HepG2 (cell line): ENCODE results near the gene JADE2. TPM values are rescaled to one million over a fixed set of nuclear protein-coding genes. Genes with fewer than 3 reads are reported as not detected.

Experiments used
- AGO2 ChIP-seq: fragments of 200-400 bp; formaldehyde crosslinking; optimal IDR thresholded peaks from 2 replicates; pipeline ENCODE3; 2017; ENCODE audit warnings: mild to moderate bottlenecking, low read depth, low read length, moderate library complexity
- BCL6 ChIP-seq: IDR thresholded peaks from 2 replicates; pipeline ENCODE4 v1.6.1; 2016; ENCODE audit warnings: missing genetic modification reagents, missing compliant biosample characterization
- CSRNP2 ChIP-seq: sonication (generic); formaldehyde crosslinking; conservative IDR thresholded peaks from 2 replicates; pipeline ENCODE4 v1.8.0; 2022; ENCODE audit warnings: low read depth, missing genetic modification reagents
- FOXP1 ChIP-seq, 2 experiments: fragments of 450-650 bp in 1 of 2; IDR thresholded peaks; 2 replicates each; pipeline ENCODE4 v1.6.1; 2017 to 2018; ENCODE audit warnings: antibody characterized with exemption in 1 of 2
- GATAD2A ChIP-seq: IDR thresholded peaks from 2 replicates; pipeline ENCODE4 v1.6.1; 2016
- HMG20A ChIP-seq: IDR thresholded peaks from 2 replicates; pipeline ENCODE4 v1.6.1; 2016; ENCODE audit warnings: borderline replicate concordance
- HNRNPLL ChIP-seq: fragments of 200-400 bp; formaldehyde crosslinking; IDR thresholded peaks from 2 replicates; pipeline ENCODE4 v1.6.1; 2017; ENCODE audit warnings: mild to moderate bottlenecking, low read depth, low read length; ENCODE audit not compliant: poor library complexity, severe bottlenecking
- MEIS2 ChIP-seq: sonication (generic); formaldehyde crosslinking; IDR thresholded peaks from 2 replicates; pipeline ENCODE4 v1.9.0; 2021; ENCODE audit warnings: mild to moderate bottlenecking, missing genetic modification reagents
- NFE2 ChIP-seq: sonication (generic); formaldehyde crosslinking; IDR thresholded peaks from 2 replicates; pipeline ENCODE4 v1.4.0; 2020; ENCODE audit warnings: missing genetic modification reagents
- SIX4 ChIP-seq: sonication (generic); formaldehyde crosslinking; IDR thresholded peaks from 2 replicates; pipeline ENCODE4 v1.4.0; 2020; ENCODE audit warnings: missing genetic modification reagents
- SMC3 ChIP-seq: IDR thresholded peaks from 2 replicates; pipeline ENCODE4 v1.6.1; 2011; ENCODE audit warnings: low read length, improper control_type of control experiment
- TBX3 ChIP-seq: fragments of 450-650 bp; IDR thresholded peaks from 2 replicates; pipeline ENCODE4 v1.6.1; 2017; ENCODE audit warnings: antibody characterized with exemption, mild to moderate bottlenecking, inconsistent platforms, borderline replicate concordance
- YEATS2 ChIP-seq: sonication (generic); formaldehyde crosslinking; IDR thresholded peaks from 2 replicates; pipeline ENCODE4 v1.4.0; 2020; ENCODE audit warnings: missing genetic modification reagents, borderline replicate concordance
- ZBTB4 ChIP-seq: sonication (generic); formaldehyde crosslinking; IDR thresholded peaks from 2 replicates; pipeline ENCODE4 v1.4.0; 2020; ENCODE audit warnings: missing genetic modification reagents, mild to moderate bottlenecking, borderline replicate concordance
- ZIK1 ChIP-seq: sonication (generic); formaldehyde crosslinking; IDR thresholded peaks from 2 replicates; pipeline ENCODE4 v1.5.0; 2020; ENCODE audit warnings: mild to moderate bottlenecking, low read depth, missing genetic modification reagents, borderline replicate concordance
- ZNF143 ChIP-seq: sonication (generic); formaldehyde crosslinking; IDR thresholded peaks from 2 replicates; pipeline ENCODE4 v1.4.0; 2020; ENCODE audit warnings: missing genetic modification reagents
- ZNF160 ChIP-seq: sonication (generic); formaldehyde crosslinking; IDR thresholded peaks from 2 replicates; pipeline ENCODE4 v1.8.0; 2022; ENCODE audit warnings: mild to moderate bottlenecking, inconsistent platforms, missing genetic modification reagents
- ZNF24 ChIP-seq: fragments of 450-650 bp; IDR thresholded peaks from 2 replicates; pipeline ENCODE4 v1.6.1; 2017; ENCODE audit warnings: antibody characterized with exemption, mild to moderate bottlenecking
- ZNF484 ChIP-seq: sonication (generic); formaldehyde crosslinking; IDR thresholded peaks from 2 replicates; pipeline ENCODE4 v1.5.1; 2020; ENCODE audit warnings: mild to moderate bottlenecking, low read depth, missing genetic modification reagents, borderline replicate concordance
- polyA plus RNA-seq, 8 experiments: library from polyadenylated mRNA; depleted of rRNA in 3 of 8; stranded (reverse) in 7 of 8; unstranded in 1 of 8; fragments of >200 nt; fragmentation: Illumina TruSeq in 4 of 8; extraction: Trizol in 4 of 8; gene quantifications; 2 replicates each; pipeline versions ENCODE4 v1.2.1 to v1.2.3, GENCODE V29; 2011 to 2016; ENCODE audit warnings: low read depth in 4 of 8, missing spikeins in 1 of 8, mixed read lengths in 1 of 8; ENCODE audit not compliant: insufficient read depth in 1 of 8
- total RNA-seq, 5 experiments: library from RNA; depleted of rRNA; stranded (reverse); fragments of >200 nt; fragmentation: Illumina TruSeq; extraction: Trizol; gene quantifications; 2 replicates each; pipeline ENCODE4 v1.2.3, GENCODE V29; 2016; ENCODE audit warnings: low read depth in 1 of 5
- TF ChIP-seq, protein P1 (sequence below): sonication (generic); formaldehyde crosslinking; IDR thresholded peaks from 2 replicates; pipeline ENCODE4 v1.5.0; 2020; ENCODE audit warnings: mild to moderate bottlenecking, missing genetic modification reagents
- TF ChIP-seq, protein P2 (sequence below), 2 experiments: sonication (generic) in 1 of 2; formaldehyde crosslinking in 1 of 2; IDR thresholded peaks; 2 replicates each; pipeline versions ENCODE4 v1.4.0 to v1.6.1; 2016 to 2020; ENCODE audit warnings: borderline replicate concordance in 1 of 2, low read depth in 1 of 2, mild to moderate bottlenecking in 1 of 2, missing genetic modification reagents in 1 of 2

JADE2 gene
- total and polyA plus RNA-seq, 2 of the 13 experiments (the other 11 are each of a cell fraction or from before 2014, with no cell fraction given): 7.5 to 15.1 TPM

- TF ChIP-seq FOXP1 (IDR thresholded peaks at IDR 0.05) (no peak), FOXP1 (CRISPR knock-in tag; IDR thresholded peaks at IDR 0.05) (0 out of 2 replicates have a peak, but pooled peaks have one; percentile 15), ZNF24 (no peak), CSRNP2 (no peak), HNRNPLL (no peak), HMG20A (CRISPR knock-in tag) (no peak; the same call in 1 of the 2 replicates), GATAD2A (CRISPR knock-in tag) (0 out of 2 replicates have a peak, but pooled peaks have one; percentile 34), ZNF484 (CRISPR knock-in tag) (no peak), ZNF143 (no peak), AGO2 (no peak), ZNF160 (CRISPR knock-in tag) (no peak), TBX3 (no peak), BCL6 (0 out of 2 replicates have a peak, but pooled peaks have one; percentile 39), SMC3 (no peak), YEATS2 (no peak), ZBTB4 (CRISPR knock-in tag) (no peak), SIX4 (CRISPR knock-in tag) (no peak), MEIS2 (CRISPR knock-in tag) (0 out of 2 replicates have a peak, but pooled peaks have one; percentile 50), NFE2 (no peak), ZIK1 (CRISPR knock-in tag) (no peak)
- TF ChIP-seq, protein P1, sequence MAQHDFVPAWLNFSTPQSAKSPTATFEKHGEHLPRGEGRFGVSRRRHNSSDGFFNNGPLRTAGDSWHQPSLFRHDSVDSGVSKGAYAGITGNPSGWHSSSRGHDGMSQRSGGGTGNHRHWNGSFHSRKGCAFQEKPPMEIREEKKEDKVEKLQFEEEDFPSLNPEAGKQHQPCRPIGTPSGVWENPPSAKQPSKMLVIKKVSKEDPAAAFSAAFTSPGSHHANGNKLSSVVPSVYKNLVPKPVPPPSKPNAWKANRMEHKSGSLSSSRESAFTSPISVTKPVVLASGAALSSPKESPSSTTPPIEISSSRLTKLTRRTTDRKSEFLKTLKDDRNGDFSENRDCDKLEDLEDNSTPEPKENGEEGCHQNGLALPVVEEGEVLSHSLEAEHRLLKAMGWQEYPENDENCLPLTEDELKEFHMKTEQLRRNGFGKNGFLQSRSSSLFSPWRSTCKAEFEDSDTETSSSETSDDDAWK (CRISPR knock-in tag): no peak
- TF ChIP-seq, protein P2, sequence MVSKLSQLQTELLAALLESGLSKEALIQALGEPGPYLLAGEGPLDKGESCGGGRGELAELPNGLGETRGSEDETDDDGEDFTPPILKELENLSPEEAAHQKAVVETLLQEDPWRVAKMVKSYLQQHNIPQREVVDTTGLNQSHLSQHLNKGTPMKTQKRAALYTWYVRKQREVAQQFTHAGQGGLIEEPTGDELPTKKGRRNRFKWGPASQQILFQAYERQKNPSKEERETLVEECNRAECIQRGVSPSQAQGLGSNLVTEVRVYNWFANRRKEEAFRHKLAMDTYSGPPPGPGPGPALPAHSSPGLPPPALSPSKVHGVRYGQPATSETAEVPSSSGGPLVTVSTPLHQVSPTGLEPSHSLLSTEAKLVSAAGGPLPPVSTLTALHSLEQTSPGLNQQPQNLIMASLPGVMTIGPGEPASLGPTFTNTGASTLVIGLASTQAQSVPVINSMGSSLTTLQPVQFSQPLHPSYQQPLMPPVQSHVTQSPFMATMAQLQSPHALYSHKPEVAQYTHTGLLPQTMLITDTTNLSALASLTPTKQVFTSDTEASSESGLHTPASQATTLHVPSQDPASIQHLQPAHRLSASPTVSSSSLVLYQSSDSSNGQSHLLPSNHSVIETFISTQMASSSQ (IDR thresholded peaks at IDR 0.05; ENCODE audit: low read depth): no peak
- TF ChIP-seq, protein P2 (CRISPR knock-in tag; IDR thresholded peaks at IDR 0.05; ENCODE audit: borderline replicate concordance): no peak
These were observed 68.9 kb downstream of the JADE2 start (continued) for GRCh38 chr5:134594336-134594735.
